GM12801 (cell line): ENCODE measurements around the gene ARHGAP23.

Source experiments
- TF ChIP-seq, protein P1 (sequence below): IDR thresholded peaks from one replicate; pipeline ENCODE4 v1.5.1; 2011; ENCODE audit warnings: control low read depth; ENCODE audit not compliant: insufficient read length; ENCODE audit errors: extremely low read depth

Gene ARHGAP23

DNA sequence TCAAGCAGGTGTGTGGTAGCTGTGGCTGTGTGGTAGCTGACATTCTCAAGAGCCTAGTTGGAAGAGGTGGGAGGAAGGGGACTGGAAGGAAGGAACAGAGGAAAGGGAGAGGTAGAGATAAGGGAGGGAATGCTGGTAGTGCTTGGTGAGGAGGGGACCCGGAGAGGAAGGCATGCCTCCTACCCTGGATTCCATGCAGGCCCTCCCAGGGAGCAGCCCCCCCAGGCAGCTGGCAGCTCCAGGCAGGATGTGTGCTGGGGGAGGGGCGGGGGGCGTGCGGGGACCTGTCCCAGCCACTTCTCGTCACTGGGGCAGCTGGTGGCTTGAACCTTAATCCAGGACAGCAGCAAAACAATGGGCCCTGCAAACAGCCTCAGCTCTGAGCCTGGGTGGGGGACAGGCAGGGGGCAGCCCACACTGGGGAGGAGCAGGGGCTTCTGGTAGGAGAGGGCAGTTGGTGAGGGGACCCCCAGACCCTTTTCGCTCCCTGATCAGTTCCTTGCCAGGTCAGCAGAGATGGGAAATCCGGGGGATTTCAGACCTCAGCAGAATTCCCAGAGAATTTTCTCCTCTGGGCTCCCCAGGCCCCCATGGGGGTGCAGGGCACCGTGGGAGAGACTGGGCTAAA is 27.1 kb downstream of the ARHGAP23 start:
- TF ChIP-seq, protein P1, sequence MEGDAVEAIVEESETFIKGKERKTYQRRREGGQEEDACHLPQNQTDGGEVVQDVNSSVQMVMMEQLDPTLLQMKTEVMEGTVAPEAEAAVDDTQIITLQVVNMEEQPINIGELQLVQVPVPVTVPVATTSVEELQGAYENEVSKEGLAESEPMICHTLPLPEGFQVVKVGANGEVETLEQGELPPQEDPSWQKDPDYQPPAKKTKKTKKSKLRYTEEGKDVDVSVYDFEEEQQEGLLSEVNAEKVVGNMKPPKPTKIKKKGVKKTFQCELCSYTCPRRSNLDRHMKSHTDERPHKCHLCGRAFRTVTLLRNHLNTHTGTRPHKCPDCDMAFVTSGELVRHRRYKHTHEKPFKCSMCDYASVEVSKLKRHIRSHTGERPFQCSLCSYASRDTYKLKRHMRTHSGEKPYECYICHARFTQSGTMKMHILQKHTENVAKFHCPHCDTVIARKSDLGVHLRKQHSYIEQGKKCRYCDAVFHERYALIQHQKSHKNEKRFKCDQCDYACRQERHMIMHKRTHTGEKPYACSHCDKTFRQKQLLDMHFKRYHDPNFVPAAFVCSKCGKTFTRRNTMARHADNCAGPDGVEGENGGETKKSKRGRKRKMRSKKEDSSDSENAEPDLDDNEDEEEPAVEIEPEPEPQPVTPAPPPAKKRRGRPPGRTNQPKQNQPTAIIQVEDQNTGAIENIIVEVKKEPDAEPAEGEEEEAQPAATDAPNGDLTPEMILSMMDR = no peak

DNA sequence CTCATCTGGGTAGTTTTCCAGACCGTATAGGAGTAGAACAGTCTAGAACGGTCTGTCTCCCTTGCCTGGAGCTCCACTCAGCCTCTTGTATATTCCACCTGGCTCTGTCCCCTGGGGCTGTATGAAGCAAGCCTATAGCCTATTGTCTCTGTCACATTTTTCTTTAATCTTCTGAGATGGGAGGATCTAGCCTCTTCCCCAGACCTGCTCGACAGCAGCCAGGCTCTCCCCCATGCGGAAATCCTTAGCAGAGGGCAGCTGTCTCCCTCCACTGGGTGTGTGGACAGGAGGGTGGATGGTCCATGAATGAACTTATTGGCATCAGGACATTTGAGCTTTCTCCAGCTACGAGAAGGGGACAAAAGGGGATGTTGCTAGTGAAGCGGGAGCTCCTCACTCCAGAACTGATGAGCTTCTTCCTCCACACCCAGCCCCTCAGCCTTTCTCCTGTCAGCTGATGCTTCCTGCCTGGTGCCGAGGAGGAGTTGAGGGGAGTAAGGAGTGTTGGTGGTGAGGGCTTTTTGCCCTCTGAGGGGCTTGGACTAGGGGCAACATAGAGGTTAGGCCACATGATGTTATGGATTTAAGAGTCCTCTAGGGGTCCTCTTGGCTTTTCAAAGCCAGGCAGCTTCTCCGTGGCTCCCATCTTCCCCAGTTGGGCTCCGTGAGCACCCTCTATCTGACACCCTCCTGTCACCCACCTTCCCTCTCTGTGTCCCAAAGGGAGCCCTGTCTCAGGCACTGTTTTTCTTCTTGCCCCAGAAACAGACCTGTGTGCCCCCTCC is 28.0 kb downstream of the ARHGAP23 start:
- TF ChIP-seq, protein P1 = no peak

DNA sequence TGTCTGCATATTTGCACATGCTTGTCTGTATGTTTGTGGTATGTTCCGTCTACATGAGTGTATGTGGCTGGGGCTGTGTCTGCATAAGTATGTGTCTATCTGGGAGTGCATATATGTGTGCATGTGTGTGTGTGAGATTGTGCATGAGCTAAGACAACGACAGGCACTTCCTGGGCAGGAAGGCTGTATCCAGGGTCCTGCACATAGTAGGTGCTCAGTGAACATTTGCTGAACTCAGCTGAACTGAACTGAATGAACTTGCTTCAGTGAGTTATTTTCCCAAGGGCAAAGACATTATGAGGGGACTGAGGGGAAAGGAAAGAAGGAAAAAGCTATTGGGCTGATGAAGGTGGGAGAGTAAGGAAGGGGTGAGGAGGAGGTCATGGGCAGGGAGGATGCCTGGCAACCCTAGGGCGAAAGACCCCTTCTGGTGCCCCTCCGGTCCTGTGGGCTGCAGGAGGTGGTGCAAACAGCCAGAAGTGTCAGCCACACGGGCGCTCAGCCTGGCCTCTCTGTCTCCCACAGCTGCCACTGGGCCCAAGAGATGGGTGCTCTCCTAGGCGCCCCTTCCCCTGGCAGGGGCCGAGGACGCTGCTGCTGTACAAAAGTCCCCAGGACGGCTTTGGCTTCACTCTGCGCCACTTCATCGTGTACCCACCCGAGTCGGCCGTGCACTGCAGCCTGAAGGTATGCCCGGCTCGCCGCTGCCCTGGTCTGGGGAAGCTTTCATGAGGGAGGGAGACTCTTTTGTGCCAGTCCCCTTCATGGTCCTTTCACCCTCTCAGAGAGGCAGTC is 29.5 kb downstream of the ARHGAP23 start:
- TF ChIP-seq, protein P1 = no peak

DNA sequence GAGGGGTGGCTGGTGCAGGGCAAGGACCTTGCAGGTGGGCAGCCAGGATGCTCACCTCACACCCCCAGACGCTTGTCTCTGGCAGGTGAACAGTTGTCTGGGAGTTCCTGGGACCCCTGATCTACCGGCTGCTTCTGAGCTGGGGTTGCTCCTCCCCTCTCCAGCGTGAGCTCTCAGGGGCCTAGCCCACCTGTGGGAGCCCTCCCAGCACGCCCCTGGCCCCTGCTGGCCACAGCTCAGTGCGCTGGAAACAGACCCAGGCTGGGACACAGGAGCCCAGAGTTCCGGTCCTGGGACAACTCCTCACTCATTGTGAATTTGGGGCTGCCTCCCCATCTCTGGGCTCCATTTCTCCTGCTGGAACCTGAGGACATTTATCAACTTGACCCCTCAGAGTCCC is 30.3 kb downstream of the ARHGAP23 start:
- TF ChIP-seq, protein P1 = no peak

DNA sequence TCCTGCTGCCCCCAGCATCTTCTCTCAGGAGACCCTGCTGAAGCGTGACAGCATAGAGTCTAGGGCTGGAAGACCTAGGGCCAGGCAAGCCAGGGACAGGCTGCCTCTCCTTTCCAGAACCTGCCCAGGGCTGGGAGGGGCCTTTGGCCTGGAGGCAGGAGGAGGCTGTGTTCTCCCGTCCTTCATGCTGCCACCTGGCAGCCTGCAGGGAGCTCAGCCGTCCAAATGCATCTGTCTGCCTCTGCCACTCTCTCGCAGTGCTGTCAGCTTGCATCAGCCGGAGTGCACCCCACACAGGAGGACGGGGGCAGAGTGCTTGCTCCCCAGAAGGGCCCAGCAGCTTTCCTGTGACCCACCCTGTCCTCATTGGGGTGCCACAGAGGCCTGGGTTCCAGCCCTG is 31.3 kb downstream of the ARHGAP23 start:
- TF ChIP-seq, protein P1 = no peak

DNA sequence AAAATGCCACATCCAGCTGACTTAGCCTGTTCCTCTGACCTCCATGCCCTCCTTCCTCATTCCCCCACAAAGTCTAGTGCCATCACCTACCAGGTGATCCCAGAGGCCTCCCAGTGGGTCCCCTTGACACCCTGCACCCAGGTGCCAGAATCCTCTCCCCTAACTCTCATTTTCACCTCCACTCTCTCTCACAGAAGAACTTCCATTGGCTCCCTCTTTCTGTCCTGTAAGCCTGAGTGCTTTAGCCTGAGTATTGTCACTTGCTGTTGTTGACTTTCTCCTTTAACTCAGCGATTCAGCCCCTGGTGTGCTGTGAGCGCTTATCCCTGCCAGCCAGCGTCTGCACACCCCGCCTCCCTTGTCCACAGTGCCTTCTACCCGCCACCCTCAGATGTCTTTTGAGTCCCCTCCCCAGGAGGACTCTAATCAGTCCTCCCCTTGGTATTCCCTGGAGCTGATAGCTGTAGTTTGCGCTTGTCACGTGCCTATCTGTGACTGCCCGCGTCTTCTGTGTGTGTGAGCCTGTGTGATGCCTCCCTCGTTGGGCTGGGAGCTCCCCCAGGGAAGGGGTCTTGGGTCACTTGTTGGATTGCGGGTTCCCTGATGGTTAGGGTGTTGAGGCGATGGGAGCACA is 31.9 kb downstream of the ARHGAP23 start:
- TF ChIP-seq, protein P1 = no peak
